ENCODE measurements around the gene MYL7.

The MYL7 gene

GRCh38 chr7:44132039-44132438 is 9.1 kb downstream of the MYL7 start:
- no peak overlapping the region for H3K4me2 ChIP-seq (ENCODE audit: insufficient read depth, low read length)
- no peak overlapping the region for H3K4me3 ChIP-seq (ENCODE audit: low read depth in 1 of 2, low read length in 2 of 2)
- no peak for TF ChIP-seq EZH2 (IDR thresholded peaks at IDR 0.05; ENCODE audit: borderline replicate concordance, low read depth, low read length, severe bottlenecking)
- TF ChIP-seq CTCF (IDR thresholded peaks at IDR 0.05; ENCODE audit: borderline replicate concordance, extremely low read depth, low read length, poor library complexity, severe bottlenecking): no peak

GRCh38 chr7:44131173-44132029 is 9.7 kb downstream of the MYL7 start:
- Histone ChIP-seq H3K4me1 (ENCODE audit: insufficient read depth, low read length) (no peaks in the 10 kb centered on the region), H2AFZ (ENCODE audit: low read depth, low read length) (no peak overlapping the region)
- TF ChIP-seq CTCF (IDR thresholded peaks at IDR 0.05; ENCODE audit: borderline replicate concordance, extremely low read depth, low read length, poor library complexity, severe bottlenecking) (peak; percentile 30), EZH2 (IDR thresholded peaks at IDR 0.05; ENCODE audit: borderline replicate concordance, low read depth, low read length, severe bottlenecking) (no peak)

More at GRCh38 chr7:44132039-44132438, 9.1 kb downstream of the MYL7 start:
- no peak for DNase-seq
- no peak for ATAC-seq (ENCODE audit: insufficient read depth, low read depth)
- H3K27me3 ChIP-seq (ENCODE audit: insufficient read depth, low read length, poor library complexity): no peaks in the 10 kb centered on the region
- H2AFZ ChIP-seq (ENCODE audit: low read depth, low read length): no peak overlapping the region
- H3K9me3 ChIP-seq (ENCODE audit: insufficient read depth, low read length, severe bottlenecking): no peaks in the 10 kb centered on the region
- H3K9ac ChIP-seq (ENCODE audit: low read depth, low read length): no peak overlapping the region
- no peaks in the 10 kb centered on the region for H4K20me1 ChIP-seq (ENCODE audit: insufficient read depth, low read length)
- H3K4me1 ChIP-seq (ENCODE audit: insufficient read depth, low read length): no peaks in the 10 kb centered on the region
- no peaks in the 10 kb centered on the region for H3K36me3 ChIP-seq (ENCODE audit: insufficient read depth, low read length)
- H3K27ac ChIP-seq (ENCODE audit: low read length): no peak overlapping the region
- H3K79me2 ChIP-seq (ENCODE audit: insufficient read depth, low read length): no peaks in the 10 kb centered on the region

GRCh38 chr7:44128721-44129582 is 12.2 kb downstream of the MYL7 start:
- Histone ChIP-seq H3K27ac (ENCODE audit: low read length) (no peak overlapping the region), H3K27me3 (ENCODE audit: insufficient read depth, low read length, poor library complexity) (no peaks in the 10 kb centered on the region), H3K4me3 (ENCODE audit: low read depth in 1 of 2, low read length in 2 of 2) (no peak overlapping the region), H3K79me2 (ENCODE audit: insufficient read depth, low read length) (0 out of 2 replicates have a peak, but pooled peaks cover 1% of the 10 kb centered on the region), H3K36me3 (ENCODE audit: insufficient read depth, low read length) (no peaks in the 10 kb centered on the region), H4K20me1 (ENCODE audit: insufficient read depth, low read length) (no peaks in the 10 kb centered on the region), H2AFZ (ENCODE audit: low read depth, low read length) (no peak overlapping the region), H3K4me1 (ENCODE audit: insufficient read depth, low read length) (peaks cover 5% of the 10 kb centered on the region), H3K9me3 (ENCODE audit: insufficient read depth, low read length, severe bottlenecking) (no peaks in the 10 kb centered on the region), H3K4me2 (ENCODE audit: insufficient read depth, low read length) (no peak overlapping the region), H3K9ac (ENCODE audit: low read depth, low read length) (no peak overlapping the region)
- TF ChIP-seq CTCF (IDR thresholded peaks at IDR 0.05; ENCODE audit: borderline replicate concordance, extremely low read depth, low read length, poor library complexity, severe bottlenecking) (no peak), EZH2 (IDR thresholded peaks at IDR 0.05; ENCODE audit: borderline replicate concordance, low read depth, low read length, severe bottlenecking) (no peak)
- ATAC-seq (ENCODE audit: insufficient read depth, low read depth) (no peak), DNase-seq (no peak)

More at GRCh38 chr7:44131173-44132029, 9.7 kb downstream of the MYL7 start:
- Histone ChIP-seq H3K9me3 (ENCODE audit: insufficient read depth, low read length, severe bottlenecking) (no peaks in the 10 kb centered on the region), H3K27me3 (ENCODE audit: insufficient read depth, low read length, poor library complexity) (no peaks in the 10 kb centered on the region), H3K79me2 (ENCODE audit: insufficient read depth, low read length) (no peaks in the 10 kb centered on the region), H4K20me1 (ENCODE audit: insufficient read depth, low read length) (no peaks in the 10 kb centered on the region), H3K4me3 (ENCODE audit: low read depth in 1 of 2, low read length in 2 of 2) (no peak overlapping the region), H3K36me3 (ENCODE audit: insufficient read depth, low read length) (no peaks in the 10 kb centered on the region), H3K27ac (ENCODE audit: low read length) (no peak overlapping the region), H3K9ac (ENCODE audit: low read depth, low read length) (no peak overlapping the region), H3K4me2 (ENCODE audit: insufficient read depth, low read length) (no peak overlapping the region)
- ATAC-seq (ENCODE audit: insufficient read depth, low read depth) (peak; percentile 58; the same call in 2 of the 3 replicates), DNase-seq (no peak)
